Umbilical cord (tissue), 2 donors: Measurements from ENCODE around the gene ODAD4. TPM values are rescaled to one million over a fixed set of nuclear protein-coding genes. Genes with fewer than 3 reads are reported as not detected.

Experiments used
- DNase-seq: peaks from one replicate; pipeline ENCODE4 v3.0.0-alpha.2; 2015; ENCODE audit warnings: low spot score
- total RNA-seq: library from RNA; depleted of rRNA; stranded (reverse); fragments of >200 nt; gene quantifications from one replicate; pipeline ENCODE4 v1.2.3, GENCODE V29; 2014; ENCODE audit warnings: low replicate concordance; ENCODE audit not compliant: insufficient read depth

Gene ODAD4
- total RNA-seq, 1 donor from 2014 or later = not detected

- DNase-seq = no peak
These were observed 9.3 kb downstream of the ODAD4 start for GRCh38 chr17:41939693-41940090.

- DNase-seq = no peak
These were observed 10.8 kb downstream of the ODAD4 start for GRCh38 chr17:41941168-41941567.

- no peak for DNase-seq
These were observed 12.4 kb downstream of the ODAD4 start for GRCh38 chr17:41942626-41943373.

GRCh38 chr17:41943492-41943891 is 13.1 kb downstream of the ODAD4 start:
- no peak for DNase-seq

GRCh38 chr17:41944943-41945342 is 14.5 kb downstream of the ODAD4 start:
- no peak for DNase-seq

- no peak for DNase-seq
These were observed 18.5 kb downstream of the ODAD4 start for GRCh38 chr17:41948762-41949460.

- DNase-seq = no peak
These were observed 26.1 kb downstream of the ODAD4 start for GRCh38 chr17:41956522-41956921.

- DNase-seq = no peak
These were observed 26.8 kb downstream of the ODAD4 start for GRCh38 chr17:41957031-41957868.

- DNase-seq = no peak
These were observed 27.5 kb downstream of the ODAD4 start for GRCh38 chr17:41957869-41958439.

- no peak for DNase-seq
These were observed 28.6 kb downstream of the ODAD4 start for GRCh38 chr17:41959030-41959335.

GRCh38 chr17:41959336-41960095 is 29.1 kb downstream of the ODAD4 start:
- DNase-seq = peak; percentile 37

- DNase-seq = no peak
These were observed 31.7 kb downstream of the ODAD4 start for GRCh38 chr17:41962111-41962510.

GRCh38 chr17:41962768-41963434 is 32.5 kb downstream of the ODAD4 start:
- DNase-seq = peak; percentile 71

- peak; percentile 80 for DNase-seq
These were observed 35.5 kb downstream of the ODAD4 start for GRCh38 chr17:41965694-41966462.

GRCh38 chr17:41966463-41967140 is 36.2 kb downstream of the ODAD4 start, which contains the start of gene CNP:
Gene CNP, plus strand, starts transcription at chr17:41966795. Its CDS starts 90 bp downstream, at chr17:41966885.
- DNase-seq = peak; percentile 92

GRCh38 chr17:41967141-41967920 is 36.9 kb downstream of the ODAD4 start:
- peak; percentile 28 for DNase-seq

GRCh38 chr17:41967921-41968578 is 37.6 kb downstream of the ODAD4 start:
- no peak for DNase-seq

GRCh38 chr17:41968676-41969075 is 38.3 kb downstream of the ODAD4 start:
- no peak for DNase-seq
